Measurements from ENCODE around the gene BTAF1.

- no peak for TF ChIP-seq CREB1 (CRISPR knock-in tag; IDR thresholded peaks at IDR 0.05; ENCODE audit: low read depth)
- TF ChIP-seq CTCF (conservative IDR thresholded peaks at IDR 0.05; ENCODE audit: low read depth in 2 of 2) = no peak
- TF ChIP-seq EZH2 (IDR thresholded peaks at IDR 0.05; ENCODE audit: low read depth, unreplicated experiment) = no peak
- no peak for TF ChIP-seq REST (IDR thresholded peaks at IDR 0.05; ENCODE audit: unreplicated experiment)
- no peak for TF ChIP-seq NANOG (IDR thresholded peaks at IDR 0.05; ENCODE audit: borderline replicate concordance)
- no peak for TF ChIP-seq JUNB (IDR thresholded peaks at IDR 0.05; ENCODE audit: unreplicated experiment)
- TF ChIP-seq EZH2phosphoT487 (IDR thresholded peaks at IDR 0.05; ENCODE audit: unreplicated experiment) = no peak
- TF ChIP-seq ETS1 (IDR thresholded peaks at IDR 0.05) = no peak
- TF ChIP-seq POLR2AphosphoS5 (IDR thresholded peaks at IDR 0.05; ENCODE audit: low read depth) = no peak
- no peak for TF ChIP-seq ZNF114 (CRISPR knock-in tag; IDR thresholded peaks at IDR 0.05)
- no peak for TF ChIP-seq ZNF331 (CRISPR knock-in tag; IDR thresholded peaks at IDR 0.05; ENCODE audit: low read depth)
These were observed 59.8 kb downstream of the BTAF1 start for GRCh38 chr10:91983416-91983815.

Data from GM23338 (cell line).